ENCODE measurements around the gene CKLF.

GRCh38 chr16:66566051-66566901 is 13.9 kb downstream of the CKLF start, which contains the start of gene CMTM1:
- TF ChIP-seq CTCF (conservative IDR thresholded peaks at IDR 0.05) (no peak), EZH2 (IDR thresholded peaks at IDR 0.05; ENCODE audit: low read depth) (no peak)

All from PC-9 (cell line).